Muscle of arm (tissue), 12 donors: ENCODE measurements around the gene MEGF9. TPM values are rescaled to one million over a fixed set of nuclear protein-coding genes. Genes with fewer than 3 reads are reported as not detected.

Experiments used
- polyA plus RNA-seq, 12 donors: library from polyadenylated mRNA; unstranded; fragments of 120-200 nt; gene quantifications; one replicate each; pipeline ENCODE4 v1.2.1, GENCODE V29; 2013; ENCODE audit not compliant: insufficient read length in 12 of 12

MEGF9 gene
- polyA plus RNA-seq, 12 donors, result 6.5 to 16.9 (median 8.0) TPM; not detected in 1

Other genes with a start within 250 kb of the MEGF9 start
- 10 to 100 TPM in 11 of 12 donors, not detected in 1; 29.7 to 60.3 (median 49.3) TPM for gene CDK5RAP2, start 134.3 kb downstream of the MEGF9 start, polyA plus RNA-seq
- gene FBXW2, start 78.9 kb upstream of the MEGF9 start, polyA plus RNA-seq, result 10 to 100 TPM in 11 of 12 donors, not detected in 1; 22.4 to 44.3 (median 35.4) TPM
- gene PSMD5, start 128.5 kb upstream of the MEGF9 start, polyA plus RNA-seq, result 10 to 100 TPM in 11 of 12 donors, not detected in 1; 19.9 to 35.6 (median 25.6) TPM
- 10 to 100 TPM in 11 of 12 donors, not detected in 1; 30.2 to 60.8 (median 36.6) TPM for gene PHF19, start 162.7 kb upstream of the MEGF9 start, polyA plus RNA-seq
- gene TRAF1, start 212.3 kb upstream of the MEGF9 start, polyA plus RNA-seq, result 1 to 10 TPM in 11 of 12 donors, not detected in 1; 2.8 to 7.3 (median 4.0) TPM